Renal cortical epithelial cell (primary cell): ENCODE results near the gene PLXNA2. TPM values are rescaled to one million over a fixed set of nuclear protein-coding genes. Genes with fewer than 3 reads are reported as not detected.

Source experiments
- DNase-seq: peaks from one replicate; pipeline ENCODE4 v3.0.0-alpha.2; 2011; ENCODE audit warnings: low read depth
- total RNA-seq: library from RNA; depleted of rRNA; stranded (reverse); fragments of >200 nt; gene quantifications from 2 replicates; pipeline ENCODE4 v1.2.3, GENCODE V29; 2014

Gene PLXNA2
- total RNA-seq, 1 donor from 2014 or later = 5.8 TPM

DNA sequence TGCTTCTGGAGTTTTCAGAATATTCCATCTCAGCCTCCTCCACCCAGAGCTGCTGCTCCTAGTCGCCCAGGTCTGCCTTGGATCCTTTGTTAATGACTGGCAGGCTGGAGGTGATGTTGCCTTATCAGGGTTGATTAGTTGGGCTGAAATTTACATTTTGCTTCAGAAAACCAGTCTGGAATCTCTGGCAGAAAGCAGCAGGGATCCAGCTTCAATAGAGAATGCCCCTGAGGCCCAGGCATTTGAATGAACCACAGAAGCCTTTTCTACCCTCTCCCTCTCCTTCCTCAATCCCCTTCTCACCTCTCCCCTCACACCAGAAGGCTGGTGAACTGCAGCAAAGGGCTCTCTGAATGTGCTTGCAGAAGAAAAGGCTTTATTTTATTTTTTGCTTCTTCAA, 83.2 kb downstream of the PLXNA2 start:
- DNase-seq = no peak

DNA sequence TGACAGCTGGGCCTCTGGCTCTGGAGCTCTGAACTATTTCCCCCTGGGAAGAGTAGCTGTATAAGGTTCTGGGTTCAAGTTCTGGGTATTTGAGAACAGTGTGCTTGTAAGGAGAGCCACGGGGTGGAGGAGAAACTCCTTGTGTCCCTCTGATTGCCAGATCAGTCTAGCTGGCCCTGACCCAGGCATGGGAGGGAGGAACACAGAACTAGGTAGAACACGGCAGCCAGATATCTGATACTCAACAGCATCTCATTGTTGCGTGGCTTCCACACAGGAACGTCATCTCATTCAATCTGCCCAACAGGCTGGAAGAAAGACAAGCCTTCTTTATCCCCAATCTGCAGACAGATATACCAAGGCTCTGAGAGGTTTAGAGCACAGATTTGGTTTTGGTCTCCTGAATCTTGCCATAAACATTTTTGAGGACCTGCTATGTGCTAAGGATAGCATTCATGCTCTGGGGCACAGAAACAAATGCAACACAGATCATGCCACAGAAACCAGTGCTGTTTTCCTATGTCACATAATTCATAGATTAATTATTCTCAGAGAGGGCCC, 83.8 kb downstream of the PLXNA2 start:
- no peak for DNase-seq

DNA sequence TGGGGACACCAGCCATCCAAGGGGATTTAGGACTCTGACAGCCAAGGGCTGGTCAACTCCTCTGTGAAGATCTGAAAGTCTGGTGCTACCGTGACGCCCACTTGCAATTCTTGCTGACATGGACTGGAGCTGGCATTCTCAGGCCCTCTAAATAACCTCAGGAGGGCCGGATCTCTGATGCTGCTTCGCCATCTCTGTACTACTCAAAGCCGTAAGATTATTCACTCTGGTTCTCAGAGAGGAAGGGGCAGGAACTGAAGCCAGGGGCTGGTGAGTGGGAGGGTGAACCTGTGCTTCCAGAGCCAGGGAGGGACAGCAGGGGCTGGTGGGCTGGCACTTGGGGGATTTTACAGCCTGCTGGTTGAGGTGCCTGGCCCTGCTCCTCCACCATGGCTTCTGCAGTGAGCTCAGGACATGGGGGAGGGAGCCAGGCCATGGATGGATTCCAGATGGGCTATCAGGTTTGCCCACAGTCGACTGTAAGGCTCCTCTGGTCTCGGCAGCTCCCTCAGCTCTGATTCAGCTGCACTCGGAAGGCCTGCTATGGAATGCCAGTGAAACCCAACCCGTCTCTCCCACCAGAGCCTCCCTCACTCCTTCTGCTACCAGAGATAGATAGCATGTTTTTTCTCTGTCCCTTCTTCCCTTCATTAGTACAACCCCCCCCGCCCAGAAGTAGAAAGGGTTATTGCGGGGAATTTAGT, 84.5 kb downstream of the PLXNA2 start:
- no peak for DNase-seq

DNA sequence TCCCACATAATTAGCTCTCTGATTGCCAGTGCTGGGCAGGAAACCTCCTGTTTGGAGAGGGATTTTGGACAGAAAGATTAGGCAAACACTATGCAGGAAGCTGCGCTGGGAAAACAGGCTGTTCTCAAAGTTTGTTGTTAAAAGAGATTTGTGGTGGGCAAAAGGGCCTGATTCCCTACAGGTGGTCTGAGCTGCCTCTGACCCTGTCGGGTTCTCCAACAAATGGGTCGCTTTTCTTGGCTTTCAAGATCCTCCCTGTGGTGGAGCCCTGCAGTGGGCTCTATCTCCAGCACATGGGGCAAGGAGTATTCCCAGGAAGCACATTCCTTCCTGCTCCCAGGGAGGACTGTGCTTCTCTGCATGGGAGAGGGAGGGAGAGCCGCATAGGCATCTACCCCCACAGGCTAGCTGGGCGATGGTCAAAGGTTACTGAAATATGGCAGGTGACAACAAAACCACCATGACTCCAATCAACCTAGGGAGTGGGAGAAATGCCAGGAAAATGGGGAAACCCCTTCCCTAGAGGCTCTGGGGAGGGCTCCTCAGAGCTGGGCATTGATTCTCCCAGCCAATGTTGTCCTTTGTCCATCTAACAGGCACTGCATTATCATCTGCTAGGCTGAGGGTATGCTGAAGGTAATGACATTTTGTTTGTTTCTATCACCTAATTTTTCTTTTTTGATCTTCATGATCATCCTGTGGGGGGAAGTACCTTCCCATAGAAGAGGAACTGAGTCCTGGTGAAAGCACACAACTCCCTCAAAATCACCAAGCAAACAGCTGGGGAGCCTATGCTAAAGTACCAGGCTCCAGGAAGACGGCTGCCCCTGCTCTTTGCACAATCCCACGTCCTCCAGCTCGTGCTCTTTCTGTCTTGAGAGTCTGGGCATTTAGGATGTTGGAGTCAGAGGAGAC, 85.3 kb downstream of the PLXNA2 start:
- no peak for DNase-seq

DNA sequence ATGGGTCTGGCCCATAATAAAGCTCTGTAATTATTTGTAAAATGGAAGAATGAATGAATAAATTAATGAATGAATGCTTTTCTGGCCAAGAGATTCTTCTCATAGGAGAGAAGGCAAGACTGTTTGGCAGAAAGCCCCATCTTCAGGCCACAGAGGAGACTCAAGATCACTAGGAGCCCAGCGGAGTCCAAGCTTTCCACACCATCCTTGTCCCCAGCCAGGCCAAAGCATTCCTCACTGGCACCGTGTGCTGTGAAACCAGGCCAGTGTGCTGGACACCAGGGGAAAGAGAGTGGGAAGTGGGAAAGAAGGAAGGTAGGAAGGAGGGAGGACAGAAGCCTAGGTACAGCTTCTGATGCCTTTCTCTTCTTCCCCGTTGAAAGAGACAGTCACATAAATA, 86.4 kb downstream of the PLXNA2 start:
- DNase-seq = no peak

DNA sequence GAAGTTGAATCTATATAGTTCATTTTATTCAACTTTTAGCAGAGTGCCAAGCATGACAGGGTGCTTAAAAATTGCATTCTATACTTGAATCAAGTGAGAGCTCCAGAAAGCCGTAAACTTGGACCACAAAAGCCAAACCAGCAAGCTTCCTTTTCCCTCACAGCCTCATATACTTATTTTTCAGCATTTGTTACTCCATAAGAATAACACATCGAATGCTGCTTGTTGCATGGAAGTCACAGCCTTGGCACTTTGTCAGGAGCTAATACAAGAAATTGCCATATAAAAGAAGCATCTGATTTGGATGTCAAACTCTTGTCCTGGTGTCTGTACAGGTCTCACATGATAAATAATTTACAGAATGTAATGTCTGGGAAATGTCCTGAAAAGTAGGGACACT, 87.4 kb downstream of the PLXNA2 start:
- no peak for DNase-seq

DNA sequence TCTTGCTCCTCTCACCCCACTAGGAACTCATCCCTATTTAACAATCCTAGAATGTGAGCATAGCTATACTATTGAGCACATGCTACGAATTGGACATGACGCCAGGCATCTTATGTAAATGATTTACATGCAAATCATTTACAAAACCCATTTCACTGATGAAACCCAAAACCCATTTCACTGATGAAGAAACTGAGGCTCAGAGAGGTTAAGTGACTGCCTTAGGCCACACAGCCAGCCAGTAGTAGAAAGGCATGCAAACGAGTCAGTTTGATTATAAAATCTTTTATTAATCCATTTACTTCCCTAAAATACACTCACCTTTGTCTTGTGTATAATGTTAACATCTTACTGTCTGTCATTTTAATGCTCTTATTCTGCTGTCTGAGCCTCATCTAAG, 87.9 kb downstream of the PLXNA2 start:
- no peak for DNase-seq

DNA sequence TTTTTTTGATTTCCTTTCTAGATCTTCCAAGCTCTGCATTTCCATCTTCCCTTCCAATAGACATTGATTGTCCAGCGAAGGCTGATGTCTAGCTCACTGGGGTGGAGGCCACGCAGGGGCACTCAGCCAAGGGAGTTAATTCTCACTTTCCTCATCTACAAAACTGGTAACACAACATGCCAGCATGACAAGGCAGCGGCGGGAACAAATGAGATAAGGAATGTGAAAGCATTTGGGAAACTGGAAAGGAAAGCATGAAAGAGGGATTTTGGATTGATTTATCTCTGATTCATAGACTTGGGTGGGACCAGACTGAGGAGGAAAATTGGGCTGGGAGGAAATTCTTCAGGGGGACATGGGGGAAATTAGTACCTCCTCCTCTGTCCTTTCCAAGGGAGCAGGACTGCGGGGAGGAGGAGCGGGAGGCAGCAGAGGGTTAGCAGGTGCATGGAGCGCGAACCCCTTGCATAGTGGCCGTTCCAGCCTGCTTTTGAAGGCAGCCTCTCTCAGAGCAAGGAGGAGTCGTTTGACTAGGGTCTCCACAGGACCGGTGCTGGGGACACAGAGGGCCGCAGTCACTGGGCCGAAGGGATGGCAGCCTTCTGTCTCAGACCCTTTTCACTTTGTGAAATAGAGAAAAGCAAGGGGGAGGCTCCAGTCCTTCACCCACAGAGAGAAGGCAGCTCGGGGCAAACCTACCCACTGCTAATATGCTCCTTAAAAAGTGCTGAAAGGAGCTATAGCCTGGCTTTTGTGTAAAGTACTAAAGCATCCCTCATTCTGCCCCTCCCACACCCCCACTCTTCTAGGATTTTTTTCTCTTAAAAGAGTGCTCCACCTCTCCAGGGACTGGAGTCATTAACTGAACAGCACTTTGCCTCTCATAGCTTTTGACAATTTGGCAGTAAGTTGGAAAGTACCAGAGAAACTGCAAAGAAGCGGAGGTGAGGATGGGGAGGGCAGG, 89.2 kb downstream of the PLXNA2 start:
- no peak for DNase-seq

DNA sequence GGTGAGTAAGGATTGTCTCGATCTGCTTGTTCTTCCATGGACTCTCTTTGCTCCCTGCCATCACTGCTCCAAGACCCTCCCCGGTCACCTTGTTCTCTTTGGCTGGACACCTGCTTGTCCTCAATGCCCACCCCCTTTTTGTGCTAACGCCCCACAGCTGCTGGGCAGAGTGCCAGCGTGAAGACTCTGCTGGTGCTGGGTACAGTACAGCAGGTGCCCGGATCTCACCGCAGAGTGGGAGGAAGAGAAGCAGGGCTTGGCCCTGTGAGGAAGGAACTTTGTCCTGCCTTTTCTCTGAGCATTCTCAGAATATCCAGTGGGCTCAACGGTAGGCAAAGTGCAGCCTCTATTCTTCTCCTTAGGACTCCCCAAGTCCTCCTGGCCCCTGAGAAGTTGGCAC, 90.1 kb downstream of the PLXNA2 start:
- DNase-seq = no peak

DNA sequence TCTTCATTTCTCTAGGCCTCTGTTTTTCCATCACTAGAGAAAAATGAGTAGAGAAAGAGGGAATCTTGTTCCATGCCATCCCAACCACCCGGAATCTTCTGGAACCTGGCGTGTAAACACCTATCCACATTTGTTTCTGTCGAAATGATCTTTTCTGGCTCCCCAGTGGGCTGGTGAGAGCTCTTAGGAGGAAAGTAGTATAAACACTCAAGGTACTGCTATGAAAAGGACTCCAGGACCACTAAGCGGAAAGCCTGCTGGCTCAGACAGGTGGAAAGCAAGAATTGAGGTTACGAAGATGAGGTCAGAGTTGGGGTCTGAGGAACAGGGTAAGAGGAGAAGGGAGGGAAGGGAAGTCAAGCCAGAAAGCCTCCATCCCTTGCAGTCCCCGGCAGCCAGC, 90.8 kb downstream of the PLXNA2 start:
- DNase-seq = no peak

DNA sequence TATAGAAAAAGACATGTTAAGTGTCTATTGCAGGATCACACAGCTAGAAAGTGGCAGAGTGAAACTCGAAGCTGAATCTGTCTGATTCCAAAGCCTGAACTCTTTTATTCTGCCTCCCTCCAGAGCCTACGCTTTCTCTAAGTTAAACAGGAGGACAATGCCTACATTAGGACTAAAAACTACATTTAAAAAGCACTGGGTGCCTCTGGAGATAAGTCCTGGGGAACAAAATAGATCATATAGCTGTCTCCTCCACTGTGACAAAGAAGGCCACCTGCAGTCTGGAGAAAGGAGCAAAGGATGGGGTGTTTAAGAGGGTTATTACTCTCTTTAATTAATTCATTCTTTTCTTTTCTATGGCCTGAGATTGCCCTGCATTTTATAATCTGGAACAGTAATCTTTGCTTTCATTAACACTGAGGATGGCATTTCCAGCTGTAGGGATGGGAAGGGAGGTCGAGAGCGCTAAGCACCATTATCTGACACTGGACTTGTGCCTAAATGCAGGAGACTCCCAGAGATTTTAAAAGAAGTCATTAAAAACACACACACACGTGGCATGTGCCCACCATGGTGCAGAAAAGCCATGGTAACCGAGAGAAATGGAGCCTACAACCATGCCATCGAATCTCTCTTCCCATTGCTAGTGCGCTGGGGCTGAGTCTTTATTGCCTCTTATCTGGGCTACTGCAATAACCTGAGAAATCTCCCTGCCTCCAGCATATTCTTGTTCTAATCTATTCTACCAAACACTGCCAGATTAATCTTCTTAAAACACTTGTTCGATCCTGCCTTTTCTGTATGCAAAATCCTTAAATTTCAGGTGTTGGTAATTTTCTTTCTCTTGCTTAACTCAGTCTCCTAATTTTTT, 92.2 kb downstream of the PLXNA2 start:
- no peak for DNase-seq

DNA sequence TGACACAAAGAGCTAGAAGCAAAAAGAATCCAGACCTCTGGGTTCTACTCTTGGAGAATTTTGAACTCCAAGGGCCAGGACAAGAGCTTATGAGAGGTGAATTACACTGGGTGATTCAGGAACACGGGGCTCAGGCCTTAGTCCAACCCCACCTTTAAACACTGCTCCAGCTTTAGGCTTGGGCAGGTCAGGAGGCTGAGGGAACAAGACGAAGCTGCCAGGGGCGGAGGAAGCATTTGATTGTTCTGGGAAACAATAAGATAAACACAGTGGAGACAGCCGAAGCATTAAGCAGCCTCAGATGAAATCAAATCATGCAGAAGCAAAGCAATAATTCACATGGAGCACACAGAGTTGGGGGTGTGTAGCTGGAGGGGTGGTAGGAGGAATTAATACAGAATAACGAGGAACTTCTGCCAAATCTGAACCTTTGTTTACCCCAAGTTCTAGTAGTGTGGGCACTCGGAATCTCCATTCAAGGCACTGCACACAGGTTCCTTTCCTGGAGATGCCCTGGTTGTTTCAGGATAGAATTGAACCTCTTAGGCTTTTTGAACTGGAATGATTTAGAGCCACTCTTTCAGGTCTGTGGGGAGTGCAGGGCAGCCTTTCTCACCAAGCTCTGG, 93.2 kb downstream of the PLXNA2 start:
- no peak for DNase-seq

DNA sequence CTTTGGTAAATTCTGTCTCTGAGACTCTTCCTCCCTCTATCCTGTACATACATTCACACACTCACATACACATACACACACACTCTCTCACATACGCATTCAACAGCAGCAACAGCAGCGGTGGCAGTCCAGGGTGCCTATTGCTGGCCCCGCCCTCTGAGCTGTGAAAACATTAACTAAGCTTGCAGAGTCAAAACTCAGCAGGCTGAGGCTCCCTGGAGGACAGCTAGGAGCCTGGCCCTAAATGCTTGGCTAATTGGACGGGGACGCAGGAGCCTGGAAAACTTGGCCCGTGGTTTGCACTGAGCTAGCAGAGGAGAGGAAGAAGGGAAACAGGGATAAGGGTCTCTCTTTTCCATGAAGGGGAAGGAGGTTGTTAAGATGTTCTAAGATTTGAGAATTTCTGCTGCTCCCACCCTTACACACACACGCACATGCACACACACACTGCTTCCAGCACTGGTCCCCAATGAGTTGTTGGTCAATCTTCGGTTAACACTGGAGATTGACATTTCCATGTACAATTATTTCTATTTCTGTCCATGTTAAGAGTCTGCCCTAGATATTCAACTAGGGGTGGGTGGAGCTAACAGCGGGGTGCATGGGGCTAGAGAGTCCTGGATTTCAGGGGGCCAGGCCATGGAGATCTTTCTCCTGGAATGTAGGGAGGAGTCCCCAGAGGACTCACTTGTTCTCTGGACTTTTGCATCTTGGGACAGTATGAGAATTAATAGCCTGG, 94.2 kb downstream of the PLXNA2 start:
- peak; percentile 55 for DNase-seq

DNA sequence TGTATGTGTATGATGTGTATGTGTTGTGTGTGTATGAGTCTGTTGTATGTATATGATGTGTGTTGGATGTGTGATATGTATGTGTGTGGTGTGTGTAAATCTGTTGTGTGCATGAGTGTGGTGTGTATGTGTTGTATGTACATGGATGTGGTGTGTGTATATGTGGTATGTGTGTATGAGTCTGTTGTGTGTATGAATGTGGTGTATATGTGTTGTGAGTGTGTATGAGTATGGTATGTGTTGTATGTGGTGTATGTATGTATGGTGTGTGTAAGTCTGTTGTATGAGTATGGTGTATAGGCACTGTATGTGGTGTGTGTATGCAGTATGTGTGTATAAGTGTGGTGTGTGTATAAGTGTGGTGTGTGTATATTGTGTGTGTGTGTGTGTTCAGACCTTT, 95.0 kb downstream of the PLXNA2 start:
- no peak for DNase-seq

DNA sequence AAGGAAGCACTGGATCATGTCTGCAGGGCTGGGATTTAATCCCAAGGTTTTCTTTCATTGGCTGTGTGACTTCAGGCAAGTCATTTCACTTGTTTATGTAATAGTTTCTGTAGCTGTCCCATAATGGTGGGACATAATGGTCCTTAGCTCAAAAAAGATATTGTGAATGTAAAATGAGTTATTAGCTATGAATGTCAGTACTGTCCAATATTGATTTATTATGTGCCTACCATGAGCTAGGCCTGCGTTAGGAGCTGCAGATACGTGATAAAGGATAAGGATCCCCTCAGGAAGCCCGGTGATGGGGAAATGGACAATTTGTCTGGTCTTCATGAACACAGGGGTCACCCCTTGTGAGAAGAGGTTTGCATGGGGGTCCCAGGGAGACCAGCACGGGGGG, 95.8 kb downstream of the PLXNA2 start:
- no peak for DNase-seq

DNA sequence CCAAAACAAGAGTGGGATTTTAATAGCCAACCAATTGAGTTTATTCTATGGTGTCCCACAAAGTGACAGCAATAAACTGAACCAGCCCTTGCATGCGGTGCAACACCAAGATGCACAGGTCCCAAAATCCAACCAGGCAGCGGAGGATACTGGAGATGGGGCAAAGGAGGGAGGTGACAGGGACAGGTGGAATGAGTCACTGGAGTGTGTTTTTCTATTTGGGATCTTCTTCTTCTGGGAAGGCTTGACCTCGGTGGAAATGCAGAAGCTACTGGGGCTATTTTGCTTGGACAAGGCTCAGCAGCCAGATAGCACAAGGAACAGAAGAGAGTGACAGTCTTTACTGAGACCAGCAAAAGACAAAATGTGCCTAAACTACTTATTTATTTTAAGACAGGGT, 97.5 kb downstream of the PLXNA2 start:
- no peak for DNase-seq

DNA sequence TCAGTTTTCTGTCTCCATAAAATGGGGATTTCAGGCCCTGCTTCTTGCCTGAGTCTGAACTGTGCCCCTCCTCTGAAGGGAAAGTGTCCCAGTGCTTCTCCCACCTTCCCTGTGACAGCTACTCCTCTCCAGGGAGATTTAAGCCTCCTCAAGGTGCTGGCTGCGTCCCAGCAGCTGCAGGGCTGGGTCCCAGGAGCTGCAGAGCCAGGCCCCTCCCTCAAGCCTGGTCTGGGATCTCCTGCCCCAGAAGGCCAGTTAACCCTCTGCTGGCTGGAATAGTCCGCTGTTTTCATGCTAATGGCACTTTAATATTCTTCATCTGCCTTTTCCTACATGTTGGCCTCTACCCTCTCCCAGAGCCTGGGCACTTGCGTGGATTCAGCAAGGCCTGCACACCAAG, 99.0 kb downstream of the PLXNA2 start:
- DNase-seq = no peak

DNA sequence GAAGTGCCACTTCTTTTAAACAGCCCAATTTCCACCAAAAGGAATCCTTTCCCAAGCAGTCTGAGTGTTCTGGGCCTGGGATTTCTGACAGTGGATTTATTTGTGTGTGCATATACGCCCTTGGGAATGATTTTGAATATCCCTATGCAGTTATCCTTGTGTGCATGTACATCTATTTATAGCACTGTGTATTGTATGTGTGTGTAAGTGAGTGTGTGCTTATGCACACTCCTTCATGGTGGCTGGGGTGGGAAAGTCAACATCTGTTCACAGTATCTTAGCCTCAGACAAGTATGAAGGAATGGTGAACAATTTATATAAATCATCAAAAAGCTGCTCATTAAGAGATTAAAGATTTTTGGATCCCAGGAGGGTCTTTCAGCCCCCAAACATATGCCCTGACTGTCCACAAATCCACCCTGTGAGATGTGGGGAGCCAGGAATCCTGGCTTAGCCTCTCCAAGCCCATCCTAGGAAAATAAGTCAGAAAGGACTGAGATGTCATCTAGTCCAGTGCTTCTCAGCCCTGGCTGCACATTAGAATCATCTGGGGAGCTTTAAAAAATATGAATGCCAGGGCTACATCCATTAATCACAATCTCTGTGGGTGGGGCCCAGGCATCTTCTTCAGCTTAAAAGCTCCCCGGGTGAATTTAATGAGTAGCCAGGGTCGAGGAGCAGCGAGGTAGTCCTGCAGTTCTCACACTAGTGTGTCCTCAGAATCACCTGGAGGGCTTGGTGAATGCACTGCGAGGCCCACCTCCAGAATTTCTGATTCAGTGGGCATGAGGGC, 101.4 kb downstream of the PLXNA2 start:
- DNase-seq = no peak
